Subcutaneous adipose tissue (tissue), 4 donors: ENCODE data around the gene ADAM8. TPM values are rescaled to one million over a fixed set of nuclear protein-coding genes. Genes with fewer than 3 reads are reported as not detected.

ENCODE experiments used
- total RNA-seq, 4 donors: library from RNA; depleted of rRNA; stranded (reverse); fragments of >200 nt; gene quantifications; one replicate each; pipeline ENCODE4 v1.1.0, GENCODE V29; 2016
- TF ChIP-seq, protein P1 (sequence below): fragments of 450-650 bp; IDR thresholded peaks from one replicate; pipeline ENCODE4 v1.5.1; 2016; ENCODE audit warnings: low read depth, mild to moderate bottlenecking, control low read depth, antibody characterized with exemption, moderate library complexity

The ADAM8 gene
- total RNA-seq, 4 donors from 2014 or later, result 0.65 to 27.9 (median 3.3) TPM

DNA sequence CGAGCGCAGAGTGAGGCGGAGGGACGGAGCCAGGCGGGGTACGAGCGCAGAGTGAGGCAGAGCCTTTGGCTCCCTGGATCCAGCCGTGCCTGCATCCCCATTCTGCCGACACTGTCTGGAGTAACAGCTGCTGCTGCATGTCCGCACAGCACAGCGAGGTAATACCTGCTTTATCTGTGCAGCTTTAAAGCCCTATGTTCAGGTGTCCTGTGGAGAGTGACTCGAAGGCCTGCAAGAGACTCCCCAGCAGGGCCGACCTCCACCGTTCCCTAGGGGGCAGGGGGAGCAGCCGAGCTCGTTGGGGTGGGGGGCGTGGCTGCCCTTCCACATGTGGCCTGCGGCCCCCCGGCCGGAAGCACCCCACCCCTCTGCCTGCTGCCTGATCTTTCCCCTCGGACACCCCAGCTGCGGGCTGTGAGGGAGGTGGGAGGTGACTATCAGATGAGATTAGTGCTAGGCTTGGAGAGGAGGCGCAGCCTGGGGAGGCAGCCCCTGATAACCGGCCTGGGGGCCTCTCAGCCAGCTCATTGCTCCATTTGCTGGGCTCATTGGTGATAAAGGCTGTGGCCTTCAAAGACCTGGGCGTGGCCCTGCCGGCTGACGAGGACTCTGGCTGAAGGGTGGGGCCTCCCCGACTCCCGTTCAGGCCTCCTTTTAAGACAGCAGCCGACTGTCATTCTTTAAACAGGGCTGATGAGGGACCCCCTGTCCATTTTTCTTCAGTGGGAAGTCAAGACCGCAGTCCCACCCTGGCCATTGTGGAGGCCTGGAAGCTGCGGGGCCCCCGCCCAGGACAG lies 31.0 kb downstream of the ADAM8 start:
- TF ChIP-seq, protein P1, sequence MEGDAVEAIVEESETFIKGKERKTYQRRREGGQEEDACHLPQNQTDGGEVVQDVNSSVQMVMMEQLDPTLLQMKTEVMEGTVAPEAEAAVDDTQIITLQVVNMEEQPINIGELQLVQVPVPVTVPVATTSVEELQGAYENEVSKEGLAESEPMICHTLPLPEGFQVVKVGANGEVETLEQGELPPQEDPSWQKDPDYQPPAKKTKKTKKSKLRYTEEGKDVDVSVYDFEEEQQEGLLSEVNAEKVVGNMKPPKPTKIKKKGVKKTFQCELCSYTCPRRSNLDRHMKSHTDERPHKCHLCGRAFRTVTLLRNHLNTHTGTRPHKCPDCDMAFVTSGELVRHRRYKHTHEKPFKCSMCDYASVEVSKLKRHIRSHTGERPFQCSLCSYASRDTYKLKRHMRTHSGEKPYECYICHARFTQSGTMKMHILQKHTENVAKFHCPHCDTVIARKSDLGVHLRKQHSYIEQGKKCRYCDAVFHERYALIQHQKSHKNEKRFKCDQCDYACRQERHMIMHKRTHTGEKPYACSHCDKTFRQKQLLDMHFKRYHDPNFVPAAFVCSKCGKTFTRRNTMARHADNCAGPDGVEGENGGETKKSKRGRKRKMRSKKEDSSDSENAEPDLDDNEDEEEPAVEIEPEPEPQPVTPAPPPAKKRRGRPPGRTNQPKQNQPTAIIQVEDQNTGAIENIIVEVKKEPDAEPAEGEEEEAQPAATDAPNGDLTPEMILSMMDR, result no peak

DNA sequence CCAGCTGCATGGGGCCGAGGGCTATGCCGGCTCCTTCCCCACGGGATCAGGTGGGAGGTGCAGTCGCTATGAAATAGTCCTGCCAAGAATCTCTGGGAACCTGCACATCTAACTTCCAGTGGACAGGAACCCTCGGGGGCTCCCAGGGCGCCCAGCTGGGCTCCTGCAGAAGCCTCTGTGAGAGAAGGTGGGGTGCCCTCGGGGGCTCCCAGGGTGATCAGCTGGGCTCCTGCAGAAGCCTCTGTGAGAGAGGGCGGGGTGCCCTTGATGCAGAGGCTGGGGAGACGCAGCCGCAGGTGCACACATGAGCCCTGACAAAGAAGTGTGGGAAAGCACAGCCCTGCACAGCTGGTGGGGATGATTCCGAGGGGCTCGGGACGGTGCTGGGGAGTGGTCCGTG lies 33.1 kb downstream of the ADAM8 start:
- TF ChIP-seq, protein P1, result no peak

DNA sequence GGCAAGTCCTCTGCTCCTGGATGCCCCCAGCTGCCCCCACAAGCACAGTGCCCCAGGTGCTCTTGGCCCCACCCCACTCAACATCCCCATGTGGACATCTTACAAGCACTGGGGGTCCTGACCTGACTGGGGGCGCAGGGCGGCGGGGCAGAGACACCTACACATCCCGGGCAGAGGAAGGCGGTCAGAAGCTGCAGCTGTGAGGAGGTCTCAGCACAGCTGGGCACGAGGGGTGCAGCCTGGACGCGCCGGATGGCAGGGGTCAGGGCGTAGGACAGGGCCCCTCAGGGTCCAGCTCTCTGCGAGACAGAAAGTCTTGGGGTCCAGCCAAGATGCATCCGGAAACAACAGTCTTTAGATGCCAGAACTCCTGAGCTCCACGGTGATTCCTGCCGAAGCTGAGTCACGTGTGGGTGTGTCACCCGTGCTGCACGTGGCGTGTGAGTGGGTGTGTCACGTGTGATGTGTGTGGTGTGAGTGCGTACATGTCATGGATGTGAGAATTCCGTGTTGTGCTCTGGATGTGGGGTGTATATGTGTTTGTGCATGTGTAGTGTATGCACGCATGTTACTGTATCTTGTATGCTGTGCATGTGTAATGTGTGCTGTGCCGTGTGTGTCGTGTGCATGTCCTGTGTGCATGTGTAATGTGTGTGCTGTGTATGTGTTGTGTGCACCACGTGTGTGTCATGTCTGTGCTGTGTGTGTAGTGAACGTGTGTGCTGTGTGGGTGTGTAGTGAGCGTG lies 33.9 kb downstream of the ADAM8 start:
- TF ChIP-seq, protein P1, result no peak

DNA sequence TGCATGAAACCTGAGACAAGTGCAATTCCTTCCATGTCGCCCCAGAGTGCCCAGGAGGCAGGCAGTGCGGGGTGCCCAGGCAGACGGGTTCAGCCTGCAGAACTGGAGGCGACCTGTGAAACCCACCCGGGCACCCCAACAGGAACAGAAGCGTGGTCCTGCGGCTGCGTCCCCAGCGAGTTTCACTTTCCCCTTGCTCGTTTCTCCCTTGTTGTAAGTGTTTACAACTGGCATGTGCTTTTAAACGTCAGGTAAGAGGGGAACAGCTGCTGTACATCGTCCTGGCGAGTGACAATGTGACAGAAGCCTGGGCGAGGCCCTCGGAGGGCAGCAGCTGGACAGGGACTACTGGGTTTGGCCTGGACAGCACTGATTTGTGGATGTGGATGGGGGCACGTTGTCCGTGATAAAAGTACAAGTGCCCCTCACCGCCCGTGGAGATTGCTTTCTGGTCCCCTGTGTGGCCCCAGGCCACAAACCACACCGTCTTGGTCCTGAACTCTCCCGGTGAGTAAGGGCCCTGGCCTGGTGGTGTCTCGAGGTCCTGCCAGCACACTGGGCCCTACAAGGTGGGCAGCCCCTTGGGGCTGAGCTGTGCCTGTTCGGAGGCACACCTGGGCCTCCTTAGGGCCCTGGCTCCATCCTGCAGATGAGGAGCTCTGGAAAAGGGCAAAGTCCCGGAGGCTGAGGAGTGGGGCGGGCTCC lies 35.0 kb downstream of the ADAM8 start:
- TF ChIP-seq, protein P1, result no peak

DNA sequence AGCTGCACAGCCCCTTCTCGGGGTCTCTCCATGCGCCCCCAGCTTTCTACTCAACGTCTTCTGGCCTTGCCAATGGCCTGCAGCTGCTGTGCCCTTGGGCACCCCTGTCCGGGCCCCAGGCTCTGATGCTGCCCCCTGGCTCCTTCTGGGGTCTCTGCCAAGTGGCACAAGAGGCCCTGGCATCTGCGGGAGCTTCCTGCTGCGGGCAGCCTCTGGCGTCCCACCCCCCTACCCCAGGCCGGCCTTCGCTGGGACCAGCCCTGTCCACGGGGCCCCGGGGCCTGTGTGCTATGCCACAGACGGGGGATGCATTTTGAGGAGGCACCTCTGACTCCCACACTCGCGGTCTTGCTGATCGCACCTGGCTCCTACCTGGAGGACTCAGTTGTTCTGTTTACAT lies 36.7 kb downstream of the ADAM8 start:
- TF ChIP-seq, protein P1, result no peak

DNA sequence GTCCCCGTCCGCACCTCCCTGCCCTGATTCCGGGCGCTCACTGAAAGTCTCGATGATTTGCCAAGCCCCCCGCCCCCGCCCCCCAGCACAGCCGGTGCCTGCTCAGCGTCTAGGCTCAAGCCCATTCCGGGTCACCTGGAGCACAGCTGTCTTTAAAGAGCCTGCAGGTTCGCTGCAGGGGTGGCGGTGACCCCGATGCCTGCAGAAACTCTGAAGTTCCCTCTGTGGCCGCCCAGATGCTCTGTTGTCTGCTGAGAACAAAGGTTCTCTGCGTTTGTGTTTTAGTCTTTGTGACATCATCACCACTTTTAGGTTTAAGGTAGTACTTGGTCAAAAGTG lies 38.2 kb downstream of the ADAM8 start:
- TF ChIP-seq, protein P1, result no peak
